ENCODE data around the gene SORT1.
"Not testable (repeated sequence)": the region's sequence is repeated elsewhere in the genome, so short reads cannot be mapped to it uniquely, and the experiment has no call there.

SORT1 gene

GRCh38 chr1:109294481-109294880 is 103.2 kb downstream of the SORT1 start:
- no peak for DNase-seq

GRCh38 chr1:109293026-109293425 is 104.7 kb downstream of the SORT1 start:
- no peak for DNase-seq

DNA sequence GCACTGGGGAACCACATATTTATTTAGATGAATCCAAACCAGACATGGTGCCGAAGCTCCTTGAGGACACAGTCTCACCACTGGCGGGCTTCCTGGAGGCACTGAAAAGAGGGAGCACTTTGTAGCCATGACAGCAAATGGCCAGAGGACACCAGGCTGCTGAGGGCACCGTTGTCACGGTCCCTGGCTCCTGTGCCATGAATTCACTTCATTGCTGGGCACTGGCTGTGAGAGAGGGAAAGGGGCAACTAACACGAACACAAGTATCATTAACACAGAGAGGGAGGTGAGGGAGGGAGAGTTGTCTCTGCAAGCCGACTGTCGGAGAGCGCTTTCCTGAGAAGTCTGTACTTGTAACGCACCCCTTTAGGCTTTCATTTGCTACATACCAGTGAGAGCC is 105.4 kb downstream of the SORT1 start:
- DNase-seq: no peak

DNA sequence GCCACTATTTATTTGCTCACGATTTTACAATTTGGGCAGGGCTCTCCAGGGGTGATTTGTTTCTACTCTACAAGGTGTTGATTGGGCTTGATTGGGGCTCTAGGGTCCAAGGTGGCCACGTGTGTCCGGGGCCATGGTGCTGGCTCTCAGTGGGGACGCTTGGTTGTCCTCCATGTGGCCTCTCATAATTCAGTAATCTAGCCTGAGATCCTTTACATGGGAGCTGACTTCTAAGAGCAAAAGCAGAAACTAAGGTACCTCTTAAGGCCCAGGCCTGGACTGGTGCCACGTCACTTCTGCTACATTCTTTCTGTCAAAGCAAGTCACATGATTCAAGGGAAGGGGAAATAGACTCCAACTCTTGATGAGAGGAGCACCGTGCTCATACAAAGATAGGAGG is 106.7 kb downstream of the SORT1 start:
- no peak for DNase-seq

DNA sequence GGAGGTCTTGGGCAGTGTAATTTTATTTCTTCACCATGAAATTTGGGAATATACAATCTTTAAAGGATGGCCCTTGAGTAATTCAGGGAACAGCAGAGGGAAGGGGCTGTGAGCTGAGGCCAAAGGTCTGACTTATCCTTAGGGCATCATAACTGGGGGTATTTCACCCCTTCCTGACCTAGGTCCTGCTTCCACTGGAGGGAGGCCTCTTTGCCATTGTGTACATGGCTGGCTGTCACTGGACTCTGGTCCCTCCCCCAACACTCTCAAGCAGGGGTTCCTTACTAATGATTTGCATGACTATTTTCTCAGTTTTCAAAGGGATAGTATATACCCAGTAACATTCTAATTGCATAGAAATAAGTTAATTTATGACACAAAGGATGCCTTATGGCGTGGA is 107.6 kb downstream of the SORT1 start:
- DNase-seq: no peak

GRCh38 chr1:109286762-109287161 is 111.0 kb downstream of the SORT1 start:
- DNase-seq: not testable (repeated sequence)

DNA sequence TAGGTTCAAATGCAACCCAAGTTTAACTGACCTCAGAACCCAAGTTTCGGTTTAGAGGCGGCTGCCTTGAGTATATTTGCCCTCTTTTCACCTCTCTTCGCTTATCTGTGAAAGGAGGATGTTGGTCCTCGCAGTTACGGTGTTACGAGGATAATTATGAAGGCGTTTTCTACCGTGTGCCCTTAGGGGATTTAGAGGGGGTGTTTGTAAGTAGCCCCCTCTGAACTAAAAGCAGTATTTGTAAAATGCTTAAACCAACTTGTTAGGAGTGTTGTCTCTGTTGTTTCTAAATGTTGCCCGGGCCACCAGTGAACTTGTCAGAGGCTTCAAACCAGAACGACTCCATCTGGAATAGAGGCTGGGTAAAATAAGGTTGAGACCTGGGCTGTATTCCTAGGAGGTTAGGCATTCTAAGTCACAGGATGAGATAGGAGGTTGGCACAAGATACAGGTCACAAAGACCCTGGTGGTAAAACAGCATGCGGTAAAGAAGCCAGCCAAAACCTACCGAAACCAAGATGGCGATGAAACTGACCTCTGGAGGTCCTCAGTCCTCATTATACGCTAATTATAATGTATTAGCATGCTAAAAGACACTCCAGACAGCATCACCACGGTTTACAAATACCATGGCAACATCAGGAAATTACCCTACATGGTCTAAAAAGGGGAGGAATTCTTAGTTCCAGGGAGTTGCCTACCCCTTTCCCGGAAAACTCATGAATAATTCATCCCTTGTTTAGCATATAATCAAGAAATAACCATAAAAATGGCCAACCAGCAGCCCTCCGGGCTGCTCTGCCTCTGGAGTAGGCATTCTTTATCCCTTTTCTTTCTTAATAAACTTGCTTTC is 113.7 kb downstream of the SORT1 start:
- no peak for DNase-seq

DNA sequence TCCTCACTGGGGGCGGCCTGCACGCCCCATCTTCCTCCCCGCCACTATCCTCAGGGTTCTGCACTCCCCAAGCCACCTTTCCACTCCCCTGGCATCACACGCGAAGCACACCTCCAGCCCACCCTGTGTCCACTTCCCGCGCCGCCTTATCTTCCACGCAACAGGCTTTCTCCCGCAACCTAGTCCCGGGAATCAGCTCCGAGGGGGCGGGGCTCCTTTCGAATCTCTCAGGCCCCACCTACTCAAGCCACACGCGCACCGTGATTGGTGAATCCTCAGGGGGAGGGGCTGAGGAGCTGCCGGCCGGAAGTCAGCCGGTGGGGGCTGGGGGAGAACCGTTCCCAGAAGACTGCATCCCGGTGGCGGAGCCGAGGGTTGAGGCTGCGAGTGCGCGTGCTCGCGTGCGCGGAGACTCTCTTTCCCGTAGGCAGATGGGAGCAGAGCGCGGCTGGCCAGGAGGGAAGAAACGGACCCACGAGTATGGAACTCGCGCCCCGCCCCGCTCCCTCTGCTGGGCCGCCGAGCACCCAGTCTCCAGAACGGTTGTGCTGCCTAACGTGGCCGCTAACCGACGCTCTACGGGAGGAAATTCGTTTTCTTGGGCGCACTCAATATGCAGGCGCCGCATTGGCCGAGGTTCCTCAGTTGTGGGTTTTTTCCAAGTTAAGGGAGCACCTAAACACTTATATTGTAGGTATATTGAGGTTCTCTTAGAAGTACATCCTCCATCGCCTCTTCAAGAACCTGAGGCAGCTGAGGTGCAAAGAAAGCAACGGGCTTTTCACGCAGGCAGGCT is 114.6 kb downstream of the SORT1 start, which contains the start of gene PSRC1:
Gene PSRC1, minus strand, starts transcription at position 194 of the 796 bp plus-strand sequence.
- no peak for DNase-seq

DNA sequence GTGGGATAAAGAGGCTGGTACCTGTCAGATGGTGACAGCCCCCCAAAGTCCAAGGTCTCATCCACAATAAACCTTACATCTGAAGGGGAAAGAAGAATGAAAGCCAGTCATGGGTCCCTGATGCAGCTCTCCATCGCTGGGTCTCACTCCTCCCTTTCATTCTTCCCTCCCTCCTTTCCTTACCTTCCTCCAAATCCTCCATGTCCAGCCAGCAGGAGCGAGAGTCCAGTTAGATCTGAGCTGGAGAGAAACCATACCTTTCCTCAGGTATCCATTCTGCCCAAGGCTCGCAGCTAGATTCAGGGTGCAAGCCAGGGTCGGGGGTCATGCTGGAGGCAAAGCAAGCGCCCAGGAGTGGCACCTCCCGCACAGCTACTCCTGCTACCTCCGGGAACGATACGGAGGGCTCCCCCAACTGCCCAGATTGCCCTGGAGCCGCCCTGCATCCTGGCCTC is 115.2 kb downstream of the SORT1 start:
- no peak for DNase-seq

DNA sequence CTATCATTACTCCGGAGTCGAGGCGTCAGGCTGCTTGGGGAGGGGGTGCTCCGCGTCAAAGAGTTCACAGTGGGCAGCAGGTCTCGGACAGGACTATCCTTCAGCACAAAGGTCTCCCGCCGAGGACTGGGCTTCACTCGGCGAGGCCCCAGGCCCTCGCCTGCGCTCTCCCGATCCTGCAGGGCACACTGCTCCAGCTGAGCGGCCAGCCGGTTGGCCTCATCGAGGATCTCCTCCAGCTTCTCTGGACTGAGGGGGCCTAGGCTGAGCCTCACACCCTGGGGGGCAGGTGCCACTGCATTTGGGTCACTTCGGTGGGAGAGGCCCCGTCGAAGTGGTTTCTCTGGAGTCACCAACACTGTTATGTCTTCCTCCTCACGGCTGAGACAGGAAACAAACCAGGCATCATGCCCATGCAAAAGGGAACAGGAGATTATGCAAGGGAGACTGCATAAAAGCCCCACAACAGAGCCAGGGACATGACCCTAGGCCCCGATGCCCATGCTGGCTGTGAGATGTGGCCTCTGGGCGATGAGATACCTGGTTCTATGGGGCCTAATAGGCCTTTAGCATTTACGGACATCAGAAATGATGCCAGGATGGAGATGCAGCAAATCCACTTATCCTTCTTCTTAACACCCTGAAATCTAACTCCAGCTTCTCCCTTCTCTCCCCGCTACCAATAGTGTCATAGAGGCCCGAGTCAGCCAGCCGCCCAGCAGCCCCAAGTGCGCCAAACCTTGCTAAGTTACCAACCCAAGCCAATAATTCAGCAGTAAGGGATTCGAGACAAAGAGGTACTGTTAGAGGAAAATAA is 115.8 kb downstream of the SORT1 start:
- DNase-seq: no peak

GRCh38 chr1:109280862-109281261 is 116.9 kb downstream of the SORT1 start:
- DNase-seq: no peak

DNA sequence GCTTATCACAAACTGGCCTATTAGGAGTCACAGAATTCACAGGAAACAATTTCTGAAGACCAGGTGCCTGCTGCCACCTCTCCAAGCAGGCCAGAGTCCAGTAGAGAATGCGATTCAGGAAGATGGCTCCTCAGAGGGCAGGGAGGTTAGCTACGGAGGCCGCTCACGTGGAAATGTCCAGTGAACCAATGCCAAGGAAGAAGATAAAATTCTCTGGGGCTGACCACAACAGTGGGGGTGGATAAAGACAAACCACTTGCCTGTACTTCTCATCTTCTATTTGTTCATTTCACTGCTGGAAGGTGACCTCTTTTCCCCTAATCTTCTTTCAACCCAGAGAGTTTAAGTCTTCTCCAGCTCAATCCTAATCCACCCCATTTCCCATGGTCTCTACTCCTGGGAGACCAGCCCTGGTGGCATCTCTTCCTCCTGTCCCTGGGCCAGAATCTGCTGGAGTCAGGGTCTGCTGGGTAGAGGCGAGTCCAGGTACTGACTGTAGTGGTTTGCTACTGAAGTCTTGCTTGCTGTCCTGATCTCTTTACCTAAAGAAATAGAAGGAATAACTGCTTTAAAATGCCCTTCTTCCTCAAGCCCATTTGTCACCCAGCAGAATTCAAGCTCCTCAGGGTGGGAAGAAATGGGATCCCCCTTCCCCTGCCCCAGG is 118.0 kb downstream of the SORT1 start:
- no peak for DNase-seq

DNA sequence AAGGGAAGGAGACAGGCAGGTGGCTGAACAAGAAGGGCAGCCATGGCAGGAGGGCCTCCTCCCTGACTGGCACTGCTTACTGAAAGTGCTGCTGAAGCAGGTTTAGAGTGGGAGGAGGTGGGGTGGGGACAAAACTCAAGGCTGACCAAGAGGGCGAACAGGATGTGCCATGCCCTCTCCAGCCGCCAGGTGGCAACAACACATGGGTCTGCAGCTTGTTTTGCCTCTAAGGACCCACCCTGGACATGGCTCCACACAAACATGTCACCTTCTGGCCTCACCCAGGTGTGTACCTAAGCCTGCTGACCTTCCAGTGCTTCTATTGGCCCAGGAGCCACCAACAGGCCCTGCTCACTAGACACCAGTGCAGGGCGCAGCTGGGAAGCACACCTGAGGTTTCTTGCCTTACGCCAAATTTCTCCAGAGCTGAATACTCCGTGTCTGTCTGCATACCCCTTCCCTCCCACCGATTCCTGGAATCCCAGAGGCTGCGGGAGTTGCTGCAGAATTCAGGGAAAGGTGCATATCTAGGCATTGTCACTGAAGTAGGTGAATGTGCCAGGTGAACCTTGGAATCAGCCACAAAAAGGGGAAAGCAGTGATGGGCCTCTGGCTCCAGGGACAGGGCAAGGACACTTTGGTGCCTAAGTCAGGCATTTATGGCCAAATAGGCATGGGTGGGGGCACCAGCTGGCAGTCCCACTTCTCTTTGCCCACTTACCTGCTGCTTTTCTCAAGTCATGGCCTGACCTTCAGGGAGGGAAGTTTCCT is 120.1 kb downstream of the SORT1 start:
- DNase-seq: no peak

- DNase-seq: no peak
These were observed 121.9 kb downstream of the SORT1 start for GRCh38 chr1:109275706-109276345.

- no peak for DNase-seq
These were observed 122.9 kb downstream of the SORT1 start for GRCh38 chr1:109274533-109275476.

GRCh38 chr1:109273570-109274288 is 124.0 kb downstream of the SORT1 start:
- DNase-seq: no peak

DNA sequence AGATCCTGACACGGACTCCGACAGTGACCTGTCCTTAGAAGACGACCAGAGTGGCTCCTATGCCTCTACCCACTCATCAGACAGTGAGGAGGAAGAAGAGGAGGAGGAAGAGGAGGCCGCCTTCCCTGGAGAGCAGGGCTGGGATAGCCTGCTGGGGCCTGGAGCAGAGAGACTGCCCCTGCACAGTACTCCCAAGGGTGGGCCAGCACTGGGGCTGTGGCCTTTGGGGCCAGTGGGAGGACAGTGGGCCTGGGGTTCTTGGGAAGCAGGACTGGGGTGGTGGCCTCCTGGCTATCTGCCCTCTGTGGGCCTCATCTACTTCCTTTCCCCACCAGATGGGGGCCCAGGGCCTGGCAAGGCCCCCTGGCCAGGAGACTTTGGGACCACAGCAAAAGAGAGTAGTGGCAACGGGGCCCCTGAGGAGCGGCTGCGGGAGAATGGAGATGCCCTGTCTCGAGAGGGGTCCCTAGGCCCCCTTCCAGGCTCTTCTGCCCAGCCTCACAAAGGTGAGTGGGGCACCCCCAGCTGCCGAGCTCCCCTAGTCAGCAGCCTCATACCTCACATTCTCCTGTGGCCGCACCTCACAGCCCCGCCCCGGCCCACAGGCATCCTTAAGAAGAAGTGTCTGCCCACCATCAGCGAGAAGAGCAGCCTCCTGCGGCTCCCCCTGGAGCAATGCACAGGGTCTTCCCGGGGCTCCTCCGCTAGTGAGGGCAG is 124.7 kb downstream of the SORT1 start:
- no peak for DNase-seq

DNA sequence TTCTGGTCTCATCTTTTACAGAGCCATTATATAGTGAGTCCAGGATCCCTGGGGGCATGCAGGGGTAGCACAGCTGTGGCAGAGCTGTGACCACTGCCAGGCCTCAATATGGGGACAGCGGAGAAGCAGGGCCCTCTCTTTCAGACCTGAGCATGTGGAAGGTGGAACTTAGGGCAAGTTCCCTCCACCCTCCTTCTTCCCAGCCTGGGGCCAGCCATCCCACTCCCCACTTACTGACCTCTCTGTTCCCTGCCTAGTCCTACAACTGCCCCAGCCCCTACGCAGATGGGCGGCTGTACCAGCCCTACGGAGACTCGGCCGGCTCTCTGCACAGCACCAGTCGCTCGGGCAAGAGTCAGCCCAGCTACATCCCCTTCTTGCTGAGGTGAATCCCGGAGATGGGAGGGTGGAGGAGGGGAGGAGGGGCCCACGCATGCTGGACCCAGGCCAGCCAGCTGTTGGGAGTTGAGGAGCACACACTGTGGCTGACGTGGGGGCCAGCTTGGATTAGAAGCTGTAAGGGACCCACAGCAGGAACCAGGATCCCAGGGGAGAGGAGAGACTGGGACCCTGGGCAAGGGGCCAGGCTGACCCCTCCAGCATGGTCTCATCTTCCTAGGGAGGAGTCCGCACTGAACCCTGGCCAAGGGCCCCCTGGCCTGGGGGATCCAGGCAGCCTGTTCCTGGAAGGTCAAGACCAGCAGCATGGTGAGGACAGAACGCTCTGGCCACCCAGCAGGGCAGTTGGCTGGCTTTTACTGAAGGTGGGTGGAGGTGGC is 125.5 kb downstream of the SORT1 start:
- no peak for DNase-seq

Data from KG1 (cell line).